HFFc6 (cell line): Measurements from ENCODE around the gene ZBTB44. TPM values are rescaled to one million over a fixed set of nuclear protein-coding genes. Genes with fewer than 3 reads are reported as not detected.

Source experiments
- DNase-seq: peaks from one replicate; pipeline ENCODE4 v3.0.0-alpha.2; 2018
- H3K27ac Mint-ChIP-seq: 2 replicates; pipeline ENCODE4 v1.8.0; 2020; ENCODE audit warnings: mild to moderate bottlenecking, mixed read lengths
- H3K27me3 Mint-ChIP-seq: 2 replicates; pipeline ENCODE4 v1.8.0; 2021; ENCODE audit warnings: mild to moderate bottlenecking, moderate library complexity, mixed read lengths; ENCODE audit not compliant: insufficient read depth
- H3K36me3 Mint-ChIP-seq: 2 replicates; pipeline ENCODE4 v1.8.0; 2021; ENCODE audit warnings: low read depth, mixed read lengths
- H3K4me1 Mint-ChIP-seq: 2 replicates; pipeline ENCODE4 v1.8.0; 2020; ENCODE audit warnings: low read depth, mixed read lengths
- H3K4me3 Mint-ChIP-seq: 2 replicates; pipeline ENCODE4 v1.8.0; 2020; ENCODE audit warnings: mild to moderate bottlenecking, moderate library complexity, mixed read lengths
- H3K9me3 Mint-ChIP-seq: 2 replicates; pipeline ENCODE4 v1.8.0; 2020; ENCODE audit warnings: mild to moderate bottlenecking, mixed read lengths
- CTCF ChIP-seq: fragments of 200-600 bp; sonication (generic); IDR thresholded peaks from 2 replicates; pipeline ENCODE4 v1.5.0; 2021; ENCODE audit warnings: antibody characterized with exemption, mild to moderate bottlenecking
- total RNA-seq, 6 experiments: library from RNA; stranded (reverse); fragmentation: NEBNext Ultra II Directional; extraction: Animal tissue kit (Norgen Biotek cat#: 25700); gene quantifications; 2 replicates in 1 of 6; 3 replicates in 5 of 6; pipeline ENCODE4 v1.2.3, GENCODE V29; 2021

Gene ZBTB44
- total RNA-seq, 6 experiments from 2014 or later, result 9.4 to 16.5 (median 12.4) TPM

GRCh38 chr11:130178441-130179339 is 136.0 kb downstream of the ZBTB44 start:
- Mint-ChIP-seq H3K9me3 (peaks cover 12% of the 10 kb centered on the region), H3K4me1 (peaks cover 20% of the 10 kb centered on the region), H3K27ac (no peak overlapping the region), H3K4me3 (no peak overlapping the region), H3K27me3 (peaks cover 29% of the 10 kb centered on the region), H3K36me3 (peaks cover 9% of the 10 kb centered on the region)
- TF ChIP-seq CTCF, result no peak
- DNase-seq, result no peak

GRCh38 chr11:130177782-130178181 is 136.9 kb downstream of the ZBTB44 start:
- H3K4me3 Mint-ChIP-seq, result no peak overlapping the region
- DNase-seq, result no peak
- peaks cover 20% of the 10 kb centered on the region for H3K4me1 Mint-ChIP-seq
- peaks cover 31% of the 10 kb centered on the region for H3K27me3 Mint-ChIP-seq
- peaks cover 12% of the 10 kb centered on the region for H3K9me3 Mint-ChIP-seq
- TF ChIP-seq CTCF, result no peak
- H3K36me3 Mint-ChIP-seq, result peaks cover 9% of the 10 kb centered on the region
- H3K27ac Mint-ChIP-seq, result no peak overlapping the region

Other genes with a start within 250 kb of the ZBTB44 start
- 100 to 1,000 TPM; 333 to 490 (median 458) TPM for gene APLP2, start 245.0 kb downstream of the ZBTB44 start, total RNA-seq
- gene ST14, start 155.1 kb downstream of the ZBTB44 start, total RNA-seq, result not detected
- not detected for gene ADAMTS8, start 113.7 kb upstream of the ZBTB44 start, total RNA-seq
- gene ADAMTS15, start 133.7 kb upstream of the ZBTB44 start, total RNA-seq, result 1 to 10 TPM in 2 of 6 experiments, under 1 TPM in 4; 0.21 to 1.1 (median 0.94) TPM